Stomach smooth muscle (tissue), 2 donors: ENCODE data around the gene DLX6.

Experiments
- H3K27ac ChIP-seq: one replicate; pipeline ENCODE4 v1.7.0; 2013; ENCODE audit warnings: mild to moderate bottlenecking, low read length, inconsistent platforms
- H3K27me3 ChIP-seq, 2 donors: one replicate each; pipeline ENCODE4 v1.7.0; 2013; ENCODE audit warnings: low read length in 2 of 2; ENCODE audit not compliant: insufficient read depth in 2 of 2, control insufficient read depth in 1 of 2
- H3K36me3 ChIP-seq, 2 donors: one replicate each; pipeline ENCODE4 v1.7.0; 2013; ENCODE audit warnings: low read length in 2 of 2; ENCODE audit not compliant: control insufficient read depth in 2 of 2, insufficient read depth in 2 of 2
- H3K4me1 ChIP-seq: one replicate; pipeline ENCODE4 v1.7.0; 2013; ENCODE audit warnings: low read length; ENCODE audit not compliant: control insufficient read depth, insufficient read depth
- H3K4me3 ChIP-seq, 2 donors: one replicate each; pipeline ENCODE4 v1.7.0; 2013; ENCODE audit warnings: low read length in 2 of 2
- H3K9ac ChIP-seq, 2 donors: one replicate each; pipeline ENCODE4 v1.7.0; 2013; ENCODE audit warnings: low read length in 2 of 2, mild to moderate bottlenecking in 1 of 2
- H3K9me3 ChIP-seq, 2 donors: one replicate each; pipeline ENCODE4 v1.7.0; 2013; ENCODE audit warnings: low read length in 2 of 2; ENCODE audit not compliant: control insufficient read depth in 2 of 2
- donor health status: healthy.
- donor health status: Pancreatic carcinoma.

DLX6 gene

GRCh38 chr7:96985992-96986391, 19.4 kb upstream of the DLX6 start:
- H3K27me3 ChIP-seq = peaks cover 16 to 26% of the 10 kb centered on the region in 2 donors
- H3K4me1 ChIP-seq = no peaks in the 10 kb centered on the region
- H3K9ac ChIP-seq = no peak overlapping the region
- no peak overlapping the region for H3K27ac ChIP-seq
- H3K36me3 ChIP-seq = no peaks in the 10 kb centered on the region
- H3K4me3 ChIP-seq = no peak overlapping the region
- no peaks in the 10 kb centered on the region for H3K9me3 ChIP-seq

GRCh38 chr7:96986901-96987300, 18.5 kb upstream of the DLX6 start:
- Histone ChIP-seq H3K36me3 (no peaks in the 10 kb centered on the region), H3K9me3 (no peaks in the 10 kb centered on the region), H3K9ac (no peak overlapping the region), H3K27me3 (peaks cover 18 to 31% of the 10 kb centered on the region in 2 donors), H3K4me3 (no peak overlapping the region), H3K27ac (no peak overlapping the region), H3K4me1 (no peaks in the 10 kb centered on the region)

GRCh38 chr7:96987719-96988118, 17.6 kb upstream of the DLX6 start:
- Histone ChIP-seq H3K27me3 (peaks cover 26 to 39% of the 10 kb centered on the region in 2 donors), H3K4me3 (no peak overlapping the region)

GRCh38 chr7:96989241-96989858, 16.0 kb upstream of the DLX6 start:
- Histone ChIP-seq H3K27me3 (peaks cover 42 to 55% of the 10 kb centered on the region in 2 donors), H3K36me3 (no peaks in the 10 kb centered on the region), H3K4me3 (no peak overlapping the region), H3K4me1 (peaks cover 9% of the 10 kb centered on the region), H3K27ac (no peak overlapping the region), H3K9me3 (no peaks in the 10 kb centered on the region), H3K9ac (no peak overlapping the region)

More at GRCh38 chr7:96987719-96988118, 17.6 kb upstream of the DLX6 start:
- no peaks in the 10 kb centered on the region for H3K9me3 ChIP-seq
- H3K9ac ChIP-seq = no peak overlapping the region
- peaks cover 8% of the 10 kb centered on the region for H3K4me1 ChIP-seq
- H3K36me3 ChIP-seq = no peaks in the 10 kb centered on the region
- H3K27ac ChIP-seq = no peak overlapping the region

GRCh38 chr7:96989859-96990317, 15.5 kb upstream of the DLX6 start:
- peaks cover 44 to 59% of the 10 kb centered on the region in 2 donors for H3K27me3 ChIP-seq
- H3K9me3 ChIP-seq = no peaks in the 10 kb centered on the region
- no peak overlapping the region for H3K27ac ChIP-seq
- H3K4me3 ChIP-seq = no peak overlapping the region
- no peak overlapping the region for H3K9ac ChIP-seq
- H3K36me3 ChIP-seq = no peaks in the 10 kb centered on the region
- peaks cover 9% of the 10 kb centered on the region for H3K4me1 ChIP-seq

- H3K9ac ChIP-seq = no peak overlapping the region
- H3K9me3 ChIP-seq = no peaks in the 10 kb centered on the region
- peaks cover 9% of the 10 kb centered on the region for H3K4me1 ChIP-seq
- no peaks in the 10 kb centered on the region for H3K36me3 ChIP-seq
- peaks cover 55 to 72% of the 10 kb centered on the region in 2 donors for H3K27me3 ChIP-seq
- H3K27ac ChIP-seq = no peak overlapping the region
- H3K4me3 ChIP-seq = no peak overlapping the region
Observed at GRCh38 chr7:96991546-96992191, 13.7 kb upstream of the DLX6 start.

- Histone ChIP-seq H3K4me1 (peaks cover 9% of the 10 kb centered on the region), H3K9me3 (no peaks in the 10 kb centered on the region), H3K4me3 (peak overlapping the region; percentile 40), H3K9ac (no peak overlapping the region), H3K27me3 (peaks cover 62 to 74% of the 10 kb centered on the region in 2 donors), H3K36me3 (no peaks in the 10 kb centered on the region), H3K27ac (no peak overlapping the region)
Observed at GRCh38 chr7:96992192-96993005, 13.0 kb upstream of the DLX6 start.

GRCh38 chr7:96993094-96993865, 12.1 kb upstream of the DLX6 start:
- Histone ChIP-seq H3K9ac (no peak overlapping the region), H3K4me1 (peaks cover 12% of the 10 kb centered on the region), H3K27me3 (peaks cover 69 to 82% of the 10 kb centered on the region in 2 donors), H3K36me3 (no peaks in the 10 kb centered on the region), H3K9me3 (no peaks in the 10 kb centered on the region), H3K27ac (no peak overlapping the region), H3K4me3 (peak overlapping the region in 1 of 2 donors; percentile 40)

GRCh38 chr7:96993980-96994379, 11.4 kb upstream of the DLX6 start:
- Histone ChIP-seq H3K4me3 (no peak overlapping the region), H3K27ac (no peak overlapping the region), H3K9ac (no peak overlapping the region), H3K9me3 (no peaks in the 10 kb centered on the region), H3K27me3 (peaks cover 70 to 83% of the 10 kb centered on the region in 2 donors), H3K4me1 (peaks cover 12% of the 10 kb centered on the region), H3K36me3 (no peaks in the 10 kb centered on the region)

GRCh38 chr7:96995406-96996110, 9.8 kb upstream of the DLX6 start:
- Histone ChIP-seq H3K4me3 (no peak overlapping the region), H3K9ac (no peak overlapping the region), H3K36me3 (no peaks in the 10 kb centered on the region), H3K27ac (no peak overlapping the region), H3K9me3 (no peaks in the 10 kb centered on the region), H3K4me1 (peaks cover 12% of the 10 kb centered on the region), H3K27me3 (peaks cover 64 to 85% of the 10 kb centered on the region in 2 donors)
